ENCODE measurements around the gene SLAMF1.
"Not testable (repeated sequence)": the region's sequence is repeated elsewhere in the genome, so short reads cannot be mapped to it uniquely, and the experiment has no call there.

The SLAMF1 gene

DNA sequence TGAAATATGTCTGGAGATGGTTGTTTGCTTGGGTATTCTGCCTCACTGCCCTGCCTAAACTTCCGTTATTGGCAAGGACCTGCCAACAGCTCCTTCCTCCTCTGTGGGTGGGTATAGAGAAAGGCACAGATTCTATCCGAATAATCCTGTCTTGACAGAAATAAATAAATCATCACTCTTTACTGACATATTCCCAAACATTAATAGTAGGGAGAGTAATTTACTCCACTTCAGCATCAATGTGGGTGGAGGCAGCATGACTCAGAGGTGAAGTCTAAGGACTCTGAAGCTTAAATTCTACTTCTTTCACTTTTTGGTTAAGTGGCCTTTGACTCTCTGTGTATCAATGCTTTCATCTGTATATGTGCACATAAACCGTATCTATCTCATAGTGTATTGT is 70.5 kb downstream of the SLAMF1 start:
- H3K4me3 ChIP-seq (ENCODE audit: low read length), result no peak overlapping the region
- no peak for DNase-seq (ENCODE audit: low read depth)

DNA sequence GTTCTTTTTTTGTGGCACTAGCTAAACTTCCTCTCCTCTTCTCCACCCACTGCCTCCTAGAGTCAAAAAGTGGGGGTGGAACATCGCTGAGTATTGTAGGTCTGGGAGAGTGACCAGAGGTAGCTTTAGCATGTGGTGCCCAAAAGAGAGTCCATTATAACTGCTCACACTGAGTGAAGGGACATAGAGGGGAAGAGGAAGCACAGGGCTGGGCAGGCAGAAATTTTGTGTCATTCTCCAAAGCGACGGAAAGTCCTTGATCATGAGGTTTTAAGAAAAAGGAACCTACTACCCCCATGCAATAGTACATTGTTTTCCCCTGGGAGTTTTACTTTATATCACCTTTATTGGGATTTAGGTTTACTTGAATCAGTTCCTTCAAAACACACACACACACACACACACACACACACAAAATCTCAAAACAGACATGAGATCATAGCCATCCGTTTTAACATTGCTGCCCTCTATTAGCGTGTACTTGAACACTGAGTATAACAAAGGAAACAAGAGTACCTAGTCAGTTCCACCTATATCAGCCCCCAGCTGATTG is 71.7 kb downstream of the SLAMF1 start:
- no peak for DNase-seq (ENCODE audit: low read depth)
- TF ChIP-seq, protein P1, sequence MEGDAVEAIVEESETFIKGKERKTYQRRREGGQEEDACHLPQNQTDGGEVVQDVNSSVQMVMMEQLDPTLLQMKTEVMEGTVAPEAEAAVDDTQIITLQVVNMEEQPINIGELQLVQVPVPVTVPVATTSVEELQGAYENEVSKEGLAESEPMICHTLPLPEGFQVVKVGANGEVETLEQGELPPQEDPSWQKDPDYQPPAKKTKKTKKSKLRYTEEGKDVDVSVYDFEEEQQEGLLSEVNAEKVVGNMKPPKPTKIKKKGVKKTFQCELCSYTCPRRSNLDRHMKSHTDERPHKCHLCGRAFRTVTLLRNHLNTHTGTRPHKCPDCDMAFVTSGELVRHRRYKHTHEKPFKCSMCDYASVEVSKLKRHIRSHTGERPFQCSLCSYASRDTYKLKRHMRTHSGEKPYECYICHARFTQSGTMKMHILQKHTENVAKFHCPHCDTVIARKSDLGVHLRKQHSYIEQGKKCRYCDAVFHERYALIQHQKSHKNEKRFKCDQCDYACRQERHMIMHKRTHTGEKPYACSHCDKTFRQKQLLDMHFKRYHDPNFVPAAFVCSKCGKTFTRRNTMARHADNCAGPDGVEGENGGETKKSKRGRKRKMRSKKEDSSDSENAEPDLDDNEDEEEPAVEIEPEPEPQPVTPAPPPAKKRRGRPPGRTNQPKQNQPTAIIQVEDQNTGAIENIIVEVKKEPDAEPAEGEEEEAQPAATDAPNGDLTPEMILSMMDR (conservative IDR thresholded peaks at IDR 0.05; ENCODE audit: low read depth, low read length), result no peak
- H3K4me3 ChIP-seq (ENCODE audit: low read length), result no peak overlapping the region

More for the DNA sequence above, 70.5 kb downstream of the SLAMF1 start:
- TF ChIP-seq, protein P1 (conservative IDR thresholded peaks at IDR 0.05; ENCODE audit: low read depth, low read length), result no peak

DNA sequence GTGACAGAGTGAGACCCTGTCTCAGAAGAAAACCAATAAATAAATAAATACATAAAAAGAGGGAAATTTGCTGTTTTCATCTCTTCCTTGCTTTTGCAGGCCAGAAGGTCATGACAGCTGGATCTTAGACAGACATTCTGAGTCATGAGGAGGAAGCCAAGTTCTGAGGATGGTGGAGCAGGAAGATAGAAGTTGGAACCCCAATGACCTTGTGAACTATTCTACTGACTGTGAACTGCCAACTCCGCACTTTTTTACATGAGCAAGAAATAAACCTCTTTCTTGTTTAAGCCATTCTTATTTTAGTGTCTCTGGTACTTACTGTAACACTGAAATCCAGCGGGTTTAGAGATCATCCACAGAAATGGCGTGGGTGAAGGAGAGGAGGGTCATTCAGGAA is 76.0 kb downstream of the SLAMF1 start:
- TF ChIP-seq, protein P1 (conservative IDR thresholded peaks at IDR 0.05; ENCODE audit: low read depth, low read length), result no peak
- H3K4me3 ChIP-seq (ENCODE audit: low read length), result no peak overlapping the region
- DNase-seq (ENCODE audit: low read depth), result no peak

DNA sequence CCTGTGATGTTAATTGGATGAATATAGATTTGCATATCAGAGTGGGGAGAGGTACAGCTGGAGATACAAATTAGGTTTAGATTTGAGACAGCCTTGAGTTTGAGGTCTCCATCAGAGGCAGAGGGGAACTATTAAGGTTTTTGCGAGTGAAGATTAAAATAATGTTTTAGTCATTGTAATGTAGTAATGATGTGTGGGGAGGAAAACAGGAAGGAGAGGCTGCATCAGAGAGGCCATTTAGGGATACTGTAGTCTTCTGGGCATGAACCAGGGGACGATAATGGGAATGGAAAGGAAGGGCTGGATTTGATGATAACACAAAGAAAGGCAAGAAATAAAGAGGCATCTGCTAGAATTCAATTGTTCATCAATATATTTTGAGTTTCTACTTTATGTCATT is 77.0 kb downstream of the SLAMF1 start:
- TF ChIP-seq, protein P1 (conservative IDR thresholded peaks at IDR 0.05; ENCODE audit: low read depth, low read length), result no peak
- no peak overlapping the region for H3K4me3 ChIP-seq (ENCODE audit: low read length)
- no peak for DNase-seq (ENCODE audit: low read depth)

DNA sequence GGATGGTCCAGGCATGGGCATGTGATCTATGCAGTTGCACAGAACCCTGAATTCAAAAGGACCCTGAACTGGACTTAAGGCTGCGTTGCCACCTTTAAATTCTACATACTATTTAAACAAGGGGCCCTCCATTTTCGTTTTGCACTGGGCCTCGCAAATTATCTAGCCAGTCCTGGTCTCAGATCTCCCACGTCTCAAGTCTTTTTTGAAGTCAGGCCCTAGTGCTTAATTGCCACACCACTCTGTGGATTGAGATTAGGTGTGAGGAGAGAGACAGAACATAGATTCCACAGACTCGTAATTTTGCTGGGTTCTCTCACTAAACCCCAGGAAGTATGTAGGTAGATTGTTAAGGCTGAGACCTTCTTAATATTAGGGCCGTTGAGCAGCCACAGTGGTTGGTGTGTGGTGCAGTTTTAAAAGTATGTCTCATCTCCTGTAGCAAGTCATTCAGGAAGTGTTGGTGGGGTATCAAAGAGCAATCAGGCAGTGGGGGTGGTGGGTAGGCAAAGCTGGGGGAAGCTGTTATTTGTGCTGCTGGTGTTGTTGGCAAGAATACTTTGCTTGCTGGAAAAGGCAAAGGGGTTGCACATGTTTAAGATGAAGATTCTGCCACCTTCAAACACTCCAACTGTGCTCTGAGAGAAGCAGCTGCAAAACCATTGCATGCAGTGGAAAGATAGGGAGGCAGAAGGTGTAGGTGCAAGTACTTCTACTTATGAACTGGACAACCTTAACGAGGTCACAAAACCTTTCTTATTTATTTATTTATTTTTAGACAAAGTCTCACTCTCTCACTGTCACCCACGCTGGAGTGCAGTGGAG is 78.8 kb downstream of the SLAMF1 start:
- DNase-seq (ENCODE audit: low read depth), result no peak
- TF ChIP-seq, protein P1 (conservative IDR thresholded peaks at IDR 0.05; ENCODE audit: low read depth, low read length), result no peak
- no peak overlapping the region for H3K4me3 ChIP-seq (ENCODE audit: low read length)

DNA sequence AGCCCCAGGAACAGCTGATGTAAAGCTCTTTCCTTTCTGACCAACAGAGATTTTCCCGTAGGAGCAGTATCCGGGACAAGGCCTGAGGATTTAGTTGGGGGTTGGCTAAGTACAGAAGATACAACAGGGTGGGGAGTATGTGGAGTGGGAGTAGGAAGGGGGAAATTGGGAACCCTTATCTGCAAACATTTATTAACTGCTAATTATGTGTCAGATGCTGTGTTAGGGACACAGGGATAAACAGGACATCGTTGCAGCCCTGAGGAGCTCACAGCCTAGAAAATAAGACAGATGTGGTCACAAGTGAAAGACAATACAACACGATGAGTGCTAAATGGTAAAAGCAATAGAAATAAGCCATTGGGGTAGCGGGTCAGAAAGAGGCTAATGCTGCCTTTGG is 79.5 kb downstream of the SLAMF1 start:
- TF ChIP-seq, protein P1 (conservative IDR thresholded peaks at IDR 0.05; ENCODE audit: low read depth, low read length), result no peak
- no peak for DNase-seq (ENCODE audit: low read depth)
- no peak overlapping the region for H3K4me3 ChIP-seq (ENCODE audit: low read length)

DNA sequence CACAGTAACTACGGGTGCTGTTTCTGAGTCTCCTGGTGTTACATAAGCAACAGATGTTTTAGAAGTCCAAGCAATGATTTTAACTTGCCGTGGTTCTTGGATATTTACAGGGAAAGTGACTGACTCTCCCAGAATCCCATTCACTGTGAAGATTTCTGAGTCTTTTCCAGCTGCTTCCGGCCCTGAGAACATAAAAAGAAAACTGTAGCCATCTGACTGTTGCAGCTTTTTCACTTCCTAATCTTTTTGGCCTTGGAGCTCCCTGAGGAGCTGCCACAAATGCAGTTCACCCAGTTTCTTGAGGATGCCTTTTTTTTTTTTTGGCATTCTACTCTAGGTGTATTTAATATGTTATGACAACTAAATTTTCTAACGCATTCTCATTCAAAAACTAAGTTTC is 81.3 kb downstream of the SLAMF1 start:
- DNase-seq (ENCODE audit: low read depth), result no peak
- TF ChIP-seq, protein P1 (conservative IDR thresholded peaks at IDR 0.05; ENCODE audit: low read depth, low read length), result no peak

DNA sequence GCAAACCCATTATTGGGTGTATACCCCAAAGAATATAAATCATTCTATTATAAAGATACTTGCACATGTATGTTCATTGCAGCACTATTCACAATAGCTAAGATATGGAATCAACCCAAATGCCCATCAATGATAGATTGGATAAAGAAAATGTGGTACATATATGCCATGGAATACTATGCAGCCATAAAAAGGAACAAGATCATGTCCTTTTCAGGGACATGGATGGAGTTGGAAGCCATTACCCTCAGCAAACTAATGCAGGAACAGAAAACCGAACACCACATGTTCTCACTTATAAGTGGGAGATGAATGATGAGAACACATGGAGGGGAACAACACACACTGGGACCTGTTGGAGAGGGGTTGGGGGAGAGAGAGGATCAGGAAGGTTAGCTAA is 83.6 kb downstream of the SLAMF1 start:
- not testable (repeated sequence) for DNase-seq (ENCODE audit: low read depth); H3K4me3 ChIP-seq (ENCODE audit: low read length)

More for the DNA sequence above, 81.3 kb downstream of the SLAMF1 start:
- H3K4me3 ChIP-seq (ENCODE audit: low read length), result no peak overlapping the region

DNA sequence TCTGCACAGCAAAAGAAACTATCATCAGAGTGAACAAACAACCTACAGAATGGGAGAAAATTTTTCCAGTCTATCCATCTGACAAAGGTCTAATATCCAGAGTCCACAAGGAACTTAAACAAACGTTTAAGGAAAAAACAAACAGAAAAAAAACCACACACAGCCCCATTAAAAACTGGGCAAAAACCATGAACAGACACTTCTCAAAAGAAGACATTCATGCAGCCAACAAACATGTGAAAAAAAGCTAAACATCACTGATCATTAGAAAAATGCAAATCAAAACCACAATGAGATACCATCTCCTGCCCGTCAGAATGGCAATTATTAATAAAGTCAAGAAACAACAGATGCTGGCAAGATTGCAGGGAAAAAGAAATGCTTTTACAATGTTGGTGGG is 84.1 kb downstream of the SLAMF1 start:
- DNase-seq (ENCODE audit: low read depth); H3K4me3 ChIP-seq (ENCODE audit: low read length): not testable (repeated sequence)

All from retinal pigment epithelial cell (primary cell).